Measurements from ENCODE around the gene SUGCT. TPM values are rescaled to one million over a fixed set of nuclear protein-coding genes. Genes with fewer than 3 reads are reported as not detected.

Gene SUGCT
- total and polyA plus RNA-seq, 2 of the 13 experiments (the other 11 are each of a cell fraction or from before 2014, with no cell fraction given), result 10.1 to 22.2 TPM

GRCh38 chr7:40350100-40350499 lies 215.3 kb downstream of the SUGCT start (continued):
- TF ChIP-seq GATAD1 (CRISPR knock-in tag; IDR thresholded peaks at IDR 0.05), result no peak

- Histone ChIP-seq H2AFZ (ENCODE audit: low read length) (no peak overlapping the region), H4K20me1 (ENCODE audit: insufficient read depth, low read length) (no peaks in the 10 kb centered on the region), H3K36me3 (replicated peaks in 1 of 2; ENCODE audit: control insufficient read depth in 1 of 2, insufficient read depth in 2 of 2, low read length in 2 of 2) (no peaks in the 10 kb centered on the region), H3K4me1 (ENCODE audit: insufficient read depth, low read length) (no peaks in the 10 kb centered on the region), H3K9ac (ENCODE audit: insufficient read depth, low read depth, low read length) (no peak overlapping the region), H3K27me3 (ENCODE audit: control insufficient read depth in 1 of 2, insufficient read depth in 2 of 2, low read length in 2 of 2) (no peaks in the 10 kb centered on the region), H3K9me3 (ENCODE audit: low read length) (no peaks in the 10 kb centered on the region), H3K27ac (ENCODE audit: extremely low read length, insufficient read depth, low read length) (no peak overlapping the region), H3K79me2 (ENCODE audit: insufficient read depth, low read length) (no peaks in the 10 kb centered on the region), H3K4me2 (ENCODE audit: low read depth, low read length) (no peak overlapping the region), H3K4me3 (replicated peaks in 1 of 3; ENCODE audit: insufficient read depth in 1 of 3, low read depth in 2 of 3, low read length in 3 of 3) (no peak overlapping the region)
- ChIA-PET CTCF (ENCODE audit: low intra/inter-chr PET ratio, low total read pairs) (no interaction called here), POLR2A (no interaction called here)
- 88% methylated on average over 2 of the region's 2 CpGs for WGBS (ENCODE audit: low lambda C conversion rate)
- in situ Hi-C loops (cut with HindIII; ENCODE audit: extremely low pct_ligation_motif_present, low pct_unique_long_range_greater_than_20kb), result no loop called here
- intact Hi-C loops (cut with micrococcal nuclease; ENCODE audit: unreplicated experiment), result no loop called here
- no peak for ATAC-seq
- no peak for DNase-seq (ENCODE audit: low spot score)
- BruUV-seq (replicated peaks), result no TSS peak
- no peak for FAIRE-seq
- TF ChIP-seq PHF20 (CRISPR knock-in tag; IDR thresholded peaks at IDR 0.05) (no peak), MYNN (CRISPR knock-in tag; IDR thresholded peaks at IDR 0.05; ENCODE audit: low read depth) (no peak), CENPX (CRISPR knock-in tag; IDR thresholded peaks at IDR 0.05) (no peak), THYN1 (CRISPR knock-in tag; IDR thresholded peaks at IDR 0.05; ENCODE audit: borderline replicate concordance, low read depth) (no peak), ZNF136 (CRISPR knock-in tag; IDR thresholded peaks at IDR 0.05; ENCODE audit: low read depth) (no peak), GTF2F1 (IDR thresholded peaks at IDR 0.05; ENCODE audit: low read length) (no peak), PBX2 (CRISPR knock-in tag; IDR thresholded peaks at IDR 0.05) (no peak), ZFP37 (CRISPR knock-in tag; IDR thresholded peaks at IDR 0.05; ENCODE audit: borderline replicate concordance) (no peak)
- TF ChIP-seq, protein P1, sequence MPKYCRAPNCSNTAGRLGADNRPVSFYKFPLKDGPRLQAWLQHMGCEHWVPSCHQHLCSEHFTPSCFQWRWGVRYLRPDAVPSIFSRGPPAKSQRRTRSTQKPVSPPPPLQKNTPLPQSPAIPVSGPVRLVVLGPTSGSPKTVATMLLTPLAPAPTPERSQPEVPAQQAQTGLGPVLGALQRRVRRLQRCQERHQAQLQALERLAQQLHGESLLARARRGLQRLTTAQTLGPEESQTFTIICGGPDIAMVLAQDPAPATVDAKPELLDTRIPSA (CRISPR knock-in tag; IDR thresholded peaks at IDR 0.05; ENCODE audit: borderline replicate concordance), result no peak
- TF ChIP-seq, protein P2, sequence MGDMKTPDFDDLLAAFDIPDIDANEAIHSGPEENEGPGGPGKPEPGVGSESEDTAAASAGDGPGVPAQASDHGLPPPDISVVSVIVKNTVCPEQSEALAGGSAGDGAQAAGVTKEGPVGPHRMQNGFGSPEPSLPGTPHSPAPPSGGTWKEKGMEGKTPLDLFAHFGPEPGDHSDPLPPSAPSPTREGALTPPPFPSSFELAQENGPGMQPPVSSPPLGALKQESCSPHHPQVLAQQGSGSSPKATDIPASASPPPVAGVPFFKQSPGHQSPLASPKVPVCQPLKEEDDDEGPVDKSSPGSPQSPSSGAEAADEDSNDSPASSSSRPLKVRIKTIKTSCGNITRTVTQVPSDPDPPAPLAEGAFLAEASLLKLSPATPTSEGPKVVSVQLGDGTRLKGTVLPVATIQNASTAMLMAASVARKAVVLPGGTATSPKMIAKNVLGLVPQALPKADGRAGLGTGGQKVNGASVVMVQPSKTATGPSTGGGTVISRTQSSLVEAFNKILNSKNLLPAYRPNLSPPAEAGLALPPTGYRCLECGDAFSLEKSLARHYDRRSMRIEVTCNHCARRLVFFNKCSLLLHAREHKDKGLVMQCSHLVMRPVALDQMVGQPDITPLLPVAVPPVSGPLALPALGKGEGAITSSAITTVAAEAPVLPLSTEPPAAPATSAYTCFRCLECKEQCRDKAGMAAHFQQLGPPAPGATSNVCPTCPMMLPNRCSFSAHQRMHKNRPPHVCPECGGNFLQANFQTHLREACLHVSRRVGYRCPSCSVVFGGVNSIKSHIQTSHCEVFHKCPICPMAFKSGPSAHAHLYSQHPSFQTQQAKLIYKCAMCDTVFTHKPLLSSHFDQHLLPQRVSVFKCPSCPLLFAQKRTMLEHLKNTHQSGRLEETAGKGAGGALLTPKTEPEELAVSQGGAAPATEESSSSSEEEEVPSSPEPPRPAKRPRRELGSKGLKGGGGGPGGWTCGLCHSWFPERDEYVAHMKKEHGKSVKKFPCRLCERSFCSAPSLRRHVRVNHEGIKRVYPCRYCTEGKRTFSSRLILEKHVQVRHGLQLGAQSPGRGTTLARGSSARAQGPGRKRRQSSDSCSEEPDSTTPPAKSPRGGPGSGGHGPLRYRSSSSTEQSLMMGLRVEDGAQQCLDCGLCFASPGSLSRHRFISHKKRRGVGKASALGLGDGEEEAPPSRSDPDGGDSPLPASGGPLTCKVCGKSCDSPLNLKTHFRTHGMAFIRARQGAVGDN (CRISPR knock-in tag; IDR thresholded peaks at IDR 0.05), result no peak
- TF ChIP-seq, protein P3, sequence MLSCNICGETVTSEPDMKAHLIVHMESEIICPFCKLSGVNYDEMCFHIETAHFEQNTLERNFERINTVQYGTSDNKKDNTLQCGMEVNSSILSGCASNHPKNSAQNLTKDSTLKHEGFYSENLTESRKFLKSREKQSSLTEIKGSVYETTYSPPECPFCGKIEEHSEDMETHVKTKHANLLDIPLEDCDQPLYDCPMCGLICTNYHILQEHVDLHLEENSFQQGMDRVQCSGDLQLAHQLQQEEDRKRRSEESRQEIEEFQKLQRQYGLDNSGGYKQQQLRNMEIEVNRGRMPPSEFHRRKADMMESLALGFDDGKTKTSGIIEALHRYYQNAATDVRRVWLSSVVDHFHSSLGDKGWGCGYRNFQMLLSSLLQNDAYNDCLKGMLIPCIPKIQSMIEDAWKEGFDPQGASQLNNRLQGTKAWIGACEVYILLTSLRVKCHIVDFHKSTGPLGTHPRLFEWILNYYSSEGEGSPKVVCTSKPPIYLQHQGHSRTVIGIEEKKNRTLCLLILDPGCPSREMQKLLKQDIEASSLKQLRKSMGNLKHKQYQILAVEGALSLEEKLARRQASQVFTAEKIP (CRISPR knock-in tag; IDR thresholded peaks at IDR 0.05; ENCODE audit: borderline replicate concordance), result no peak
- TF ChIP-seq, protein P4, sequence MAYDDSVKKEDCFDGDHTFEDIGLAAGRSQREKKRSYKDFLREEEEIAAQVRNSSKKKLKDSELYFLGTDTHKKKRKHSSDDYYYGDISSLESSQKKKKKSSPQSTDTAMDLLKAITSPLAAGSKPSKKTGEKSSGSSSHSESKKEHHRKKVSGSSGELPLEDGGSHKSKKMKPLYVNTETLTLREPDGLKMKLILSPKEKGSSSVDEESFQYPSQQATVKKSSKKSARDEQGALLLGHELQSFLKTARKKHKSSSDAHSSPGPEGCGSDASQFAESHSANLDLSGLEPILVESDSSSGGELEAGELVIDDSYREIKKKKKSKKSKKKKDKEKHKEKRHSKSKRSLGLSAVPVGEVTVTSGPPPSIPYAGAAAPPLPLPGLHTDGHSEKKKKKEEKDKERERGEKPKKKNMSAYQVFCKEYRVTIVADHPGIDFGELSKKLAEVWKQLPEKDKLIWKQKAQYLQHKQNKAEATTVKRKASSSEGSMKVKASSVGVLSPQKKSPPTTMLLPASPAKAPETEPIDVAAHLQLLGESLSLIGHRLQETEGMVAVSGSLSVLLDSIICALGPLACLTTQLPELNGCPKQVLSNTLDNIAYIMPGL (CRISPR knock-in tag; IDR thresholded peaks at IDR 0.05; ENCODE audit: borderline replicate concordance in 1 of 2, low read depth in 1 of 2), result no peak
Observed at GRCh38 chr7:40354711-40355110, 219.9 kb downstream of the SUGCT start.
